GM21367 (cell line): Measurements from ENCODE around the gene SUPT6H.
A peak's percentile ranks its signal among the peaks of the same experiment; 100 is the strongest.

Experiments
- ATAC-seq: cut with Tn5 transposase; IDR thresholded peaks from one replicate; pipeline ENCODE4 v1.9.1; 2021; ENCODE audit not compliant: unreplicated experiment

Gene SUPT6H

GRCh38 chr17:28700278-28700677 lies 38.3 kb downstream of the SUPT6H start:
- ATAC-seq = no peak

- ATAC-seq = no peak
Observed at GRCh38 chr17:28700830-28701492, 39.0 kb downstream of the SUPT6H start.

GRCh38 chr17:28702026-28702751 lies 40.2 kb downstream of the SUPT6H start:
- ATAC-seq = no peak

GRCh38 chr17:28702752-28703150 lies 40.7 kb downstream of the SUPT6H start:
- no peak for ATAC-seq

- ATAC-seq = no peak
Observed at GRCh38 chr17:28703552-28704218, 41.7 kb downstream of the SUPT6H start.

GRCh38 chr17:28704219-28704858 lies 42.3 kb downstream of the SUPT6H start:
- no peak for ATAC-seq

GRCh38 chr17:28705074-28705659 lies 43.2 kb downstream of the SUPT6H start:
- no peak for ATAC-seq

- ATAC-seq = no peak
Observed at GRCh38 chr17:28705728-28706334, 43.8 kb downstream of the SUPT6H start.

GRCh38 chr17:28706471-28707338 lies 44.7 kb downstream of the SUPT6H start:
- no peak for ATAC-seq

- no peak for ATAC-seq
Observed at GRCh38 chr17:28707339-28707720, 45.3 kb downstream of the SUPT6H start.

- ATAC-seq = peak; percentile 54
Observed at GRCh38 chr17:28710861-28711722, 49.1 kb downstream of the SUPT6H start.

- no peak for ATAC-seq
Observed at GRCh38 chr17:28711723-28712031, 49.7 kb downstream of the SUPT6H start, which contains the start of gene PROCA1. Gene PROCA1, minus strand, starts transcription at chr17:28711888. Its CDS starts 228 bp downstream, at chr17:28711660.

- no peak for ATAC-seq
Observed at GRCh38 chr17:28712032-28712704, 50.2 kb downstream of the SUPT6H start.

GRCh38 chr17:28712705-28713415 lies 50.9 kb downstream of the SUPT6H start:
- no peak for ATAC-seq

- no peak for ATAC-seq
Observed at GRCh38 chr17:28714281-28714680, 52.3 kb downstream of the SUPT6H start.

- no peak for ATAC-seq
Observed at GRCh38 chr17:28715217-28715616, 53.2 kb downstream of the SUPT6H start.

GRCh38 chr17:28716740-28717577 lies 55.0 kb downstream of the SUPT6H start:
- no peak for ATAC-seq
